GM10266 (cell line): Measurements from ENCODE around the gene SLC4A3.
A peak's percentile ranks its signal among the peaks of the same experiment; 100 is the strongest.

ENCODE experiments used
- DNase-seq: peaks from one replicate; pipeline ENCODE4 v3.0.0; 2012; ENCODE audit errors: extremely low spot score
- TF ChIP-seq, protein P1 (sequence below): IDR thresholded peaks from 2 replicates; pipeline ENCODE4 v1.5.1; 2012; ENCODE audit warnings: mild to moderate bottlenecking, low read depth; ENCODE audit not compliant: control insufficient read depth, insufficient read depth; ENCODE audit errors: missing control alignments

The SLC4A3 gene

GRCh38 chr2:219596954-219597551 is 30.4 kb upstream of the SLC4A3 start:
- no peak for DNase-seq
- TF ChIP-seq, protein P1, sequence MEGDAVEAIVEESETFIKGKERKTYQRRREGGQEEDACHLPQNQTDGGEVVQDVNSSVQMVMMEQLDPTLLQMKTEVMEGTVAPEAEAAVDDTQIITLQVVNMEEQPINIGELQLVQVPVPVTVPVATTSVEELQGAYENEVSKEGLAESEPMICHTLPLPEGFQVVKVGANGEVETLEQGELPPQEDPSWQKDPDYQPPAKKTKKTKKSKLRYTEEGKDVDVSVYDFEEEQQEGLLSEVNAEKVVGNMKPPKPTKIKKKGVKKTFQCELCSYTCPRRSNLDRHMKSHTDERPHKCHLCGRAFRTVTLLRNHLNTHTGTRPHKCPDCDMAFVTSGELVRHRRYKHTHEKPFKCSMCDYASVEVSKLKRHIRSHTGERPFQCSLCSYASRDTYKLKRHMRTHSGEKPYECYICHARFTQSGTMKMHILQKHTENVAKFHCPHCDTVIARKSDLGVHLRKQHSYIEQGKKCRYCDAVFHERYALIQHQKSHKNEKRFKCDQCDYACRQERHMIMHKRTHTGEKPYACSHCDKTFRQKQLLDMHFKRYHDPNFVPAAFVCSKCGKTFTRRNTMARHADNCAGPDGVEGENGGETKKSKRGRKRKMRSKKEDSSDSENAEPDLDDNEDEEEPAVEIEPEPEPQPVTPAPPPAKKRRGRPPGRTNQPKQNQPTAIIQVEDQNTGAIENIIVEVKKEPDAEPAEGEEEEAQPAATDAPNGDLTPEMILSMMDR, result no peak

DNA sequence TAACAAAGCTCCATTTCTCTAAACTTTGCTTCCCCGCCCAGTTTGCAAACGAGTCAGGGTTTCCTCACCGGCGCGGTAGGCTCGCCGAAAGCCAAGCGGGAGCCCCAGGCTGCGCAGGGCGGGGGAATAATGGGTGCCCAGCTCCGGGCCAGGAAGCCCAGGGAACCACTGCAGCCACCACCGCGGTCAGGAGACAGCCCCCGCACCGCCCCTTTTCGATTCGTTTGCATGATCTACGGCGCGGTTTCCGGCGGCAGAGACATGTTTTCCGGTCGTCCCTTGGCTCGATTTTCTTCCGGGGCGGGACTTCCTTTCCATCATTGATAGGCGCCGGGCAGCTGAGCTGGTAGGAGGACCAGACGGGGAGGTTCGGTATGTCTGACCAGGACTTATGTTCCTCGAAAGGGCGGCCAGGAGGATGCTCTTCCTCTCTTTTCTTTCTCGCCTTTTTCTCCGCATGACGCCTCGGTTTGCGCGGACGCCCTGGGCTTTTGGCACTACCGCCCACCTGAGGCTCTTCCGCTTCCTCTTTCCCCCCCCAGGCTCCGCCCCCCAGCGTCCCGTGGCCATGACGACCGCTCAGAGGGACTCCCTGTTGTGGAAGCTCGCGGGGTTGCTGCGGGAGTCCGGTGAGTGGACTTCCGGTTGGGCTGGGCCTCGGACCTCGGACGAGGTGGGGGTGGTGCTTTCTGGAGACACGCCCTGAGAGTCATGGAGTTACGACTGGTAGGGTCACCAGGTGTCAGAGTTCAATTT is 29.7 kb upstream of the SLC4A3 start, which contains the start of gene STK11IP:
Gene STK11IP, plus strand, starts transcription at position 306 of the 756 bp plus-strand sequence. Its CDS starts 263 bp downstream, at position 569.
- DNase-seq, result peak; percentile 92
- TF ChIP-seq, protein P1, result no peak

- DNase-seq, result no peak
Measured at GRCh38 chr2:219598308-219599078, 28.9 kb upstream of the SLC4A3 start.

DNA sequence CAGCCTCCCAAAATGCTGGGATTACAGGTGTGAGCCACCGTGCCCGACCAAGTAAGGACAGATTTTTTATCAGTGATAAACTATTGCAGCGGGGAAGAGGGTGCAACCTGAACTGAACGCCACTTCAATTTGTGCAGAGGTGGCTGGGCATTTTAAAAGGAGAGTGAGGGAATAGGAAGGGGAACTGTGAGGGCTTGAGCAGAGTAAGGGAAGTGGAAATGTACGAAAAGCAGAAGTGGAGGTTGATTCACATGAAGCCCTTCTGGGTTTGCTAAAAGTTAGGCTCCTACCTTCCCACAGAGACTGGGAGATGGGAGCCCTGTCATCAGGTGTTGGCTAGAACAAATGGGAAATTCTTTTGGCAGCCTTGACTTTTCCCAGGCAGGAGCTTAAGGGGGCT is 23.7 kb upstream of the SLC4A3 start:
- DNase-seq, result no peak
- TF ChIP-seq, protein P1, result no peak

More at GRCh38 chr2:219598308-219599078, 28.9 kb upstream of the SLC4A3 start:
- TF ChIP-seq, protein P1, result no peak

DNA sequence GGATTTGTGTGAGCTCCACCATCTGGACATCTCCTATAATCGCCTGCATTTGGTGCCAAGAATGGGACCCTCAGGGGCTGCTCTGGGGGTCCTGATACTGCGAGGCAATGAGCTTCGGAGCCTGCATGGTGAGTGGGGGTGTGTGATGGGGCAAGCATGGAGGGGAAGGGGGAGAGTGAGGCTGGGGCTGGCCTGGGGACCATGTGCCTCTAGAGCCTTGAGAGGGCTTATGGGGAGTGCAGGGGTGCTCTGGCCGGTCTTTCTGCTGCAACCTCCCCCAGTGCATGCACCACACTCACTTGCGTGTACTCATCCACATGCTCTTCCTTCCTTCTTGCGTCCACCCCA is 21.8 kb upstream of the SLC4A3 start:
- TF ChIP-seq, protein P1, result no peak
- DNase-seq, result no peak

GRCh38 chr2:219607931-219608330 is 19.5 kb upstream of the SLC4A3 start:
- TF ChIP-seq, protein P1, result no peak
- DNase-seq, result no peak

DNA sequence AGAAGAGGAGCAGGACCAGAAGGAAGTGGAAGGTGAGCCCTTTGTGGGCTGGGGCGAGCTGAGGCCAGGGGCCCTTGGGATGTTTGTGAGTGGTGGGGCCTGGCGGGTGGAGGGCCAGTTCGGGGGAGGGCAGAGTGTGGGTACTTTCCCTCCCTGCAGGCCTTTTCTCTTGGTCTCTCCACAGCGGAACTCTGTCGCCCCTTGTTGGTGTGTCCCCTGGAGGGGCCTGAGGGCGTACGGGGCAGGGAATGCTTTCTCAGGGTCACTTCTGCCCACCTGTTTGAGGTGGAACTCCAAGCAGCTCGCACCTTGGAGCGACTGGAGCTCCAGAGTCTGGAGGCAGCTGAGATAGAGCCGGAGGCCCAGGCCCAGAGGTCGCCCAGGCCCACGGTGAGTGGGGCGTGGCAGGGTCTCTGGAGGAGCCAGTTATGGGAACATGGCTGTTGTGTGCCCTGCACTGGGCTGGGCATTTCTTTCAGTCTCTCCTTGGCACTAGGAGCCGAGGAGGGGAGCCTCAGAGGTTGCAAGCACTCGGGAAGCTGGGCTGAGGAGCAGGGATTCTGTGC is 18.9 kb upstream of the SLC4A3 start:
- DNase-seq, result no peak
- TF ChIP-seq, protein P1, result no peak
